HG02623 (cell line): Measurements from ENCODE around the gene HECTD4.
"Not testable (repeated sequence)": the region's sequence is repeated elsewhere in the genome, so short reads cannot be mapped to it uniquely, and the experiment has no call there.

Experiments used
- ATAC-seq: cut with Tn5 transposase; IDR thresholded peaks from one replicate; pipeline ENCODE4 v1.9.1; 2021; ENCODE audit warnings: moderate library complexity; ENCODE audit not compliant: unreplicated experiment

HECTD4 gene

DNA sequence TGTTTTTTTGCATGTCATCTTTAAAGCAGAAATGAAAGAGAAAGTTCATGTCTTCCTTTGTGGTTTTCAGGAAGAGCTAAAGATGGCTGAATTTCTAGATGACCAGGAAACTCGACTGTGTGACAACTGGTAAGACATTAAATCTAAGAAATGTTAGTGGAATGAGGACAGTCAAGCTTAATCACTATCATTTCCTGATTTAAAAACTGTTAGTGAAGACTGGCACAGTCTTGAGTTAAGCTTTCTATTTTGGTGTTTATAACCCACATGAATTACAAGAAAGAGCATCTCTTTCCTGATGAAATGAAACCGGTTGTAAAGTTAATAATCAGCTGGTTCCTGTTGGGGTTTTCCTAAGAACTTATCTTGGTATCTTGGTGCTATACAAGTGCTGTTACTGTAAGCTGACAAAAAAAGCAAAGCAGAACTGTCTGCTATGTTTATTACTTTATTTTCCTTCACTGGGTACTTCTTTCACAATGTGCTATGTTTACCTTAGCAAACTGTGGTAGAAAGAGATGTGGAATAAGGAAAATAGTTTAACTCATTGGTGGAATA is 251.7 kb downstream of the HECTD4 start:
- ATAC-seq = peak; percentile 59

DNA sequence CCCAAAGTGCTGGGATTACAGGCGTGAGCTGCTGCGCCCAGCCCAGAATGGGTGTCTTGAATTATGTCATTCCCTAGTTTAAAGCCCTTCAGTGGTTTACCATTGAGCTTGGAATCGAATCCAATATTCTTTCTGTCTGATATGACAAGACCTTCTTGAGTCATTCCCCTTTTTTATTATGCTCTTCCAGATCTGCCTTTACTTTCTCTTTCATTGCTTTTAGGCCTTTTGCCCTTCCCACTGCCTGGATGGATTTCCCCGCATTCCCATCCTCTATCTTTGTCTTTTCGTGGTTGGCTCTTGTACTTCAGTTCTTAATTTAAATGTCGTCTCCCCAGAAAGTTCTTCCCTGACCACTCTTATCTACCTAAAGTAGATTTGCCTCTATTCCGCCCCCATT is 255.3 kb downstream of the HECTD4 start:
- no peak for ATAC-seq

DNA sequence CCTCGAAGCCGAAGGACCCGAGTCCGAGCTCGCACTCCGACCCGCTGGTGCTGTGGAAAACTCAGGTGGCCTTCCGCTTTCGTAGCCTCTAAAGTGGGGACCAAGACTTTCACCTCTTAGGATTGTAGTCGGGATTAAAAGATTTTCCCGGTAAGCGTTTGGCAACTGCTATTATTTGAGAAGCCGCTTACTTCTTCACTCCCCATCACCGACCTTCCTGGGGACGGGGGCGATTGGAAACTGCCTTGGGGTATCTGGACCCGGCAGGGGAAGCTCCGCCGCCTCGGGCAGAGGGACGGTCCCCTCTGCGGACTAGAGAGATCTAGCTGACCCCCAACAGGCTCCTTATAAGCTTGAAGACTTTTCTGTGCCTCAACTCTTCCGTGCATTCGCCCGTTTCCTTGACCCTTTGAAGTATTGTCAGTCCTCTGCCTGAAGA is 256.2 kb downstream of the HECTD4 start:
- no peak for ATAC-seq

DNA sequence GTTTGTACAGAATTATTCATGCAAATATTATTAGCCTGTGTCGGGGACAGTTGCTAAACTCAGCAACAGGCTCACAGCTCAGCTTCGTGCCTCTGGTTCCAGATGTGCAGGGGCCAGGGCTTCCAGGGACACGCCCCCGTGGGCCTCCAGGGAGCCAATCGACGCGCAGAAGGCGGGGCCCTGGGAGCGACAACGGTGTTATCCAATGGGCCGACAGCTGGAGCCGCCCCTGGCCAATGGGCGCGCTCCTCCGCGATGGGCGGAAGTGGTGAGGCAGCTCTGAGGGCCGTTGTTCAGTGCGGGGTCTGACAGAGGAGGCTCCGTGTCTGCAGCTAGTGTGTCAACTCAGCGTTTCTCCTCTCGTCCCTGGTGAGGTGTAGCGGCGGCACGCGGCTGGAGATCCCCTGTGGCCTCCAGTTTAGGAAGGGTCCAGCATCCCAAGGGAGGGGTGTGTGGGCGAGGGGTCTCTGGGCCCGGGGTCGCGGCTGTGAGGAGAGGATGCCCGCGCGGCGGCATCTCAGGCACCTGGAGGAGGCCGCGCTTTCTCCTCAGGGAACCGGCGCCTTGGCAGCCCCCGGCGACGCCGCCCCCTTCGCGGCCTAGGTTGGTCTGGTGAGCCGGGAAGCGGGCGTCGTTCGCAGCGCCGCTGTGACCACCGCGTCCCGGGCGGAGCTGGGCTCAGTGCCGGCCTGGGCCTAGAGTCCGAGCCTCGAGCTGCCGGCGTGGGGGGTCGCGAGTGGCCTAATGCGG is 256.8 kb downstream of the HECTD4 start, which contains the start of gene TRAFD1:
TRAFD1 (plus strand) TSS at position 311 of the 750 bp plus-strand sequence. CDS start 4,963 bp downstream, outside the sequence.
- peak; percentile 95 for ATAC-seq

DNA sequence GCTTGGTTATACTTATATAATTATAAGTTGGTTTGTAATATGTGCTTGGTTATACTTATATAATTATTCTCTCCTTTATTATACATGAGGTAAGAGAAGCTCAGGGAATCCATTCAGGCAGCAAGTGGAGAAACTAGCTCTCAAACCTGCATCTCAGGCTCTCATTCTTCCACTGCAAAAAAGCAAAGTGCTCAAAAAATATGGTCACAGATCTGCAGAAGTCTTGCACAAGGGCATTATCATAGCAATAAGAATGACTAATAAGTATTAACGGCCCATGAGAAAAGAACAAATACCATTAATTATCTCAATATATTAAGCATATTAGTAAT is 257.3 kb downstream of the HECTD4 start:
- ATAC-seq = no peak

DNA sequence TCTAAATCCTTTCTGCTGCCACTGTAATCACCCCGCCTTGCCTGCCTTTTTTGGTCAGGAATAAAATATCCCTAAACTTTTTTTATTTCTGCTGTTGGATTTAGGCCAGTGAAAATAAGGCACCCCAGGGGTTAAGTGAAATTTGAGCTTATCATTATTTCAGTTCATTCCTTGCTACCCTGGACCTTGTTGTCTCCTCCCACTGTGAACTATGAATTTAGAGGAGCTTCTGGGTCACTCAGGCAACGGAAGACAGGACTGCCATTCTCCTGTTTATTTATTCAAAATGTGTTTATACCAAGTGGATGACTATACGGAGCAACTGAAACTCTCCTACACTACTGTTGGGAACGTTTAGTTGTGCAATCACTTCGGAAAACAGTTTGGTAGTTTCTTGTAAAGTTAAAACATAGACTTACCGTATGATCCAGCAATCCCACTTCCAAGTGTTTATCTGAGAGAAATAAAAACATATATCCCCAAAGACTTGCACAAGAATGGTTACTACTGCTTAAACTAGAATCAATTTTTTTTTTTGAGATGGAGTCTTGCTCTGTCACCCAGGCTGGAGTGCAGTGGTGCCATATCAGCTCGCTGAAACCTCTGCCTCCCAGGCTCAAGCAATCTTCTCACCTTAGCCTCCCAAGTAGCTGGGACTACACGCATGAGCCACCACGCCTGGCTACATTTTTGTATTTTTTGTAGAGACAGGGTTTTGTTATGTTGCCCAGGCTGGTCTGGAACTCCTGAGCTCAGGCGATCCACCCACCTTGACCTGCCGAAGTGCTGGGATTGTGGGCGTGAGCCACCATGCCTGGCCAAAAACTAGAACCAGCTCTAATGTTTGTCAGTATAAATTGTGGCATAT is 259.2 kb downstream of the HECTD4 start:
- ATAC-seq = no peak

DNA sequence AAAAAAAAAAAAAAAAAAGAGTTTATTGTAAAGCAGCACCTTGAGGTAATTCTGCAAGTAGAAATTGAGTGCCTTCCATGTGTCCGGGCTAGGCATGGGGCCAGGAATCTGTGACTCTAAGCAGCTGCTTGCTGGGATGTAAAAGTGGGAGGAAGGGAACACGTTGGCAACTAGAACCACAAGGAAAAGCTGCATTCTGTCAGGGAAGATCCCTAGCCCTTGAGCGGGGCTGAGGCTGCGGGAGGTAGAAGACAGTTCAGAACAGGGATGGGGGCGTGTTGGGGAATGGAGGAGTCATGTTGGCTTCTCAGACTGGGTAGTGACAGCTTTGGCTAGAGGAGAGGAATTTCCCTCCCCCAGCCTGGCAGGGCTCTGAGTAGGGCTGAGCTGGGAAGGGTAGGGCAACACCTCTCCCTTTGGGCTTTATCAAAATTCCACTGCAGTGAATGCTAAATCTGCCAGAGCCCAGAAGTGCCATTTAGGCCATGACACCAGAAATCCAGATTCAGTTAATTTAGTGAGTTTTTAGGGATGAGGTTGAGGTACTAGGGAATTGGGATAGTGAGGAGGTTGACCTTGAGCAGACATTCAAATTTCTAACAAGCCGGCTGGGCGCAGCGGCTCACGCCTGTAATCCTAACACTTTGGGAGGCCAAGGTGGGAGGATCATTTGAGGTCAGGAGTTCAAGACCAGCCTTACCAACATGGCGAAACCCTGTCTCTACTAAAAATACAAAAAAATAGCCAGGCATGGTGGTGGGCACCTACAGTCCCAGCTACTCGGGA is 260.3 kb downstream of the HECTD4 start:
- ATAC-seq = no peak

DNA sequence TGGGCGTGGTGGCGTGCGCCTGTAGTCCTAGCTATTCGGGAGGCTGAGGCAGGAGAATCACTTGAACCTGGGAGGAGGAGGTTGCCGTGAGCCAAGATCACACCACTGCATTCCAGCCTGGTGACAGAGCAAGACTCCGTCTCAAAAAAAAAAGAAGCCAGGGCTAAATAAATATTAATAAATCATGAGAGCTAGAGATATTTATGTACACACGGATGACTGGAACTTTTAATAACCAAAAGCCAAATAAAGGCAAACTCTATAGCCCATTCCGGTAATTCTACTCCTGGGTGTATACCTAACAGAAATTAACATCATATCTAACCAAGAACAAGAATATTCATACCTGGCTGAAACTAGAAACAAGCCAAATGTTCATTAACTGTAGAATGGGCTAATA is 264.5 kb downstream of the HECTD4 start:
- no peak for ATAC-seq

DNA sequence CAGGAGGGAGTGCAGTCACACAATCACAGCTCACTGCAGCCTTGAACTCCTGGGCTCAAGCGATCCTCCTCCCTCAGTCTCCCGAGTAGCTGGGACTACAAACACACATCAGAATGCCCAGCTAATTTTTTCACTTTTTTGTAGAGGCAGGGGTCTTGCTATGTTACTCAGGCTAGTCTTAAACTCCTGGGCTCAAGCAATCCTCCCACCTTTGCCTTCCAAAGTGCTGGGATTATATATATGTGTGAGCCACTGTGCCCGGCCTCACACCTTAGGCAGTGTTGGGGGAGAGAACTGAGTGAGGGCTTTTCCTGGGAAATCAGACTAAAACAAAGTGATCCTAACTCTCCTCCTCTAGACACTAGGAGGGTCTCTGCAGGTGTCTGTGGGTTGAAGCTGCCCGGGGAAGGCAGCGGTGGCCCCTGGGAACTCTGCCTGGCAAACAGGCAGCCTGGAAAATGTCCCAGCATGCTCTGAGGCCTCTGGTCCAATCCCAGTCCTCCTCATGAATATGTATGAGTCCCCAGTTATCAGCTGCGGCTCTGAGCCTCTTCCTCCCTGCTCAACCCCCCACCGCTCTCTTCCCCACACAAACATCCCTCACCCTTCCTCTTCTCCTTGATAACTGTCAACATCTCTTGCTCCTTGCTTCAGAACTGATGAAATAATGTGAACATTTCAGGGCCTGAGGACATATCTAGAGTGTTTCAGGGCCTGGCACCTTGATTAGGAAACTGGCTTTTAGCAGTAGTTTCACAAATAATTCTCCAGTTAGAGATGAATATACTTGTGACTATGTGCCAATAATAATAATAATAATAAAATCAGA is 265.8 kb downstream of the HECTD4 start:
- peak; percentile 48 for ATAC-seq

DNA sequence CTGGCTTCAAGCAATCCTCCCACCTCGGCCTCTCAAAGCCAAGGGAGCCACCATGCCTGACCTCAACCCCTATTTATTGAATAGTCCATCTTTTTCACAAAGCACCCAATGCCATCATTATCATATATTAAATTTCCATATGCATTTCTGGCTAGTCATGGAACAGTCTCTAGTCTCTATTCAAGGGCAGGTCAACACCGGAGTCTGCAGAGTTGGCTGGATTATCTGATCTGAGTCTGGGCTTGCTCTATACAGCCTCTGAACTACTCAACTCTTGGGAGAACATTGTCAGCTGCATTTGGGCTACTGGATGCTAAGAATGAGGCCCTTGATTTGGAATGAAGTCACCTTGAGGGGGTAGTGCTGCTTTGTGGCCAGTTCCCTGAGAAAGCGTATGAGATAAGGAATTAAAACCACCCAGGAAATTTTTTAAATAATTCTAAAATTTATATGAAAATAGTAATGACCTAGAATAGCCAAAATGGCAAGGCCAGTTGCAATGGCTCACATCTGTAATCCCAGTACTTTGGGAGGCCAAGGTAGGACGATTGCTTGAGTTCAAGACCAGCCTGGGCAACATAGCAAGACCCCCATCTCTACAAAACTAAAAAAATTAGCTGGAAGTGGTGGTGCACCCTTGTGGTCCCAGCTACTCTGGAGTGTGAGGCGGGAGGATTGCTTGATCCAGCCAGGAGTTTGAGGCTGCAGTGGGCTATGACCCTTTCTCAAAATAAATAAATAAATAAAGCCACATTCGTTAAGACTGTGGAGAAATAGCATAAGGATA is 266.8 kb downstream of the HECTD4 start:
- no peak for ATAC-seq

DNA sequence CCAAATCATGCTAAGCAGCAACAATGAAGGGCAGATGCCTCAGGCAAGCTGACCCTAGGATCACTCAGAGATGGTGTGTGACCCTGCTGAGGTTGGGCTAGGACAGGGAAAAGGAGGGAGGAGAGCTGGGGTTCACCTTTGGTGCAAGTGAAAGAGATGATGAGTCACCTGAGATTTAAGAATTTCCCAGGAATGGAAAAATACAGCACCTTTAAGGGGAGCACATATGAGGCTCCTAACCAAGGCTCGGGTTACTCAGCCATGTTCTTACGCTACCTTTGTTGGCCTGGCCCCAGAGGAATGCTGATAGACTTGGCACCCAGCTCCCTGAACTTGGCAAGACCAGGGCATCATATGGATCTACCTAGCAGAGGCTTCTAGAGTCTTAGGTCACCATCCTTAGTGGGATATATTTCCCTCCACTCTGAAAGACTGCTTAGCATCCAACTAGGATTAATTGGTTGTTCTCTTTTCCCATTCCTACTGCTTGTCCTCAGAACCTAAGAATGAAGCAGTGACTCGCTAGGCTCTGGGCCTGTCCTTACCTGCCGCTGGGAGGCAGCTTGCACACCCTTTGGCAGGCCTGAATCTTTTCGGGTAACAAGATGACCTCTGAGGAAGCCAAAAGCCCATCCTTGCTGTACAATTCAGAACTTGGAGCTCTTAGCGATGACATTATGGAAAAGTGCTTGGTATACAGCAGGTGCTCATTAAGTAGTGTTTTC is 269.7 kb downstream of the HECTD4 start:
- ATAC-seq = no peak

DNA sequence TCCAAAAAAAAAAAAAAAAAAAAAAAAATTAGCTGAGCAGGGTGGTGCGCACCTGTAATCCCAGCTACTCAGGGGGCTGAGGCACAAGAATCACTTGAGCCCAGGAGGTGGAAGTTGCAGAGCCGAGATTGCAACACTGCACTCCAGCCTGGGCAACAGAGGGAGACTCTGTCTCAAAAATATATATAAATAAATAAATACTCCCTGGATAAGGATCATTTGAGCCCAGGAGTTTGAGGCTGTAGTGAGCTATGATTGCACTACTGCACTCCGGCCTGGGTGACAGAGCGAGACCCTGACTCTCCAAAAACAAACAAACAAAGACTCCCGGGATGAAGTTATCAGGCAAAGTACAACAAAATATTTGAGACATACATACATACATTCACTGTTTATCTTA is 270.3 kb downstream of the HECTD4 start:
- no peak for ATAC-seq

DNA sequence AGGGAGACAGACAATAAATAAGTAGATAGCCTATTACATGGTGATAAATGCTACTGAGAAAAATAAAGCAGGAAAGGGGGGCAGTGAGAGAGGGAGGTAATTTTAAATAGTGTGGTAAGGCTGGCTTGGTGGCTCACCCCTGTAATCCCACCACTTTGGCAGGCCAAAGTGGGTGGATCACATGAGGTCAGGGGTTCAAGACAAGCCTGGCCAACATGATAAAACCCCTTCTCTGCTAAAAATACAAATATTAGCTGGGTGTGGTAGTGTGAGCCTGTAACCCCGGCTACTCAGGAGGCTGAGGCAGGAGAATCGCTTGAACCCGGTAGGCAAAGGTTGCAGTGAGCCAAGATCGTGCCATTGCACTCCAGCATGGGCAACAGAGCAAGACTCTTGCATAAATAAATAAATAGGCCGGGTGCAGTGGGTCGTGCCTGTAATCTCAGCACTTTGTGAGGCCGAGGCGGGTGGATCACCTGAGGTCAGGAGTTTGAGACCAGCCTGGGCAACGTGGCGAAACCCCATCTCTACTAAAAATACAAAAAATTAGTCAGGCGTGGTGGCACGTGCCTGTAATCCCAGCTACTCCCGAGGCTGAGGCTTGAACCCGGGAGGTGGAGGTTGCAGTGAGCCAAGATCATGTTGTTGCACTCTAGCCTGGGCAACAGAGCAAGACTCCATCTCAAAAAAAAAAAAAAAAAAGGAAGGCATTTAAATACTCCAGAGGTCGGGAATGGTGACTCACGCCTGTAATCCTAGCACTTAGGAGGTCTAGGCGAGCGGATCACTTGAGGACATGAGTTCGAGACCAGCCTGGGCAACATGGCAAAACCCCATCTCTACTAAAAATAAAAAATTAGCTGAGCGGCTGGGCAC is 271.2 kb downstream of the HECTD4 start:
- not testable (repeated sequence) for ATAC-seq
